Tibial nerve (tissue), 4 donors: ENCODE measurements around the gene DHRS7. TPM values are rescaled to one million over a fixed set of nuclear protein-coding genes. Genes with fewer than 3 reads are reported as not detected.

Source experiments
- DNase-seq, 2 donors: peaks; one replicate each; pipeline ENCODE4 v3.0.0-alpha.2; 2019; ENCODE audit warnings: low spot score in 2 of 2
- H3K27ac ChIP-seq, 4 donors: fragments of 200-600 bp; sonication (generic) in 3 of 4; one replicate each; pipeline ENCODE4 v1.5.1; 2017 to 2019; ENCODE audit warnings: mild to moderate bottlenecking in 1 of 4
- H3K27me3 ChIP-seq, 2 donors: fragments of 200-600 bp; sonication (generic) in 1 of 2; one replicate each; pipeline versions ENCODE4 v1.5.1 to v1.6.0; 2017 to 2019
- H3K36me3 ChIP-seq, 3 donors: fragments of 200-600 bp; sonication (generic); one replicate each; pipeline ENCODE4 v1.5.1; 2018 to 2019
- H3K4me1 ChIP-seq, 4 donors: fragments of 200-600 bp; sonication (generic) in 3 of 4; one replicate each; pipeline ENCODE4 v1.5.1; 2017 to 2019
- H3K4me3 ChIP-seq, 4 donors: fragments of 200-600 bp; sonication (generic) in 3 of 4; one replicate each; pipeline ENCODE4 v1.5.1; 2017 to 2019; ENCODE audit warnings: mild to moderate bottlenecking in 1 of 4, moderate library complexity in 1 of 4
- H3K9me3 ChIP-seq, 4 donors: fragments of 200-600 bp; sonication (generic) in 3 of 4; one replicate each; pipeline ENCODE4 v1.5.1; 2017 to 2019
- EP300 ChIP-seq, 2 donors: sonication (generic); formaldehyde crosslinking; IDR thresholded peaks; one replicate each; pipeline ENCODE4 v1.6.1; 2017; ENCODE audit warnings: antibody characterized with exemption in 2 of 2, mild to moderate bottlenecking in 1 of 2
- POLR2A ChIP-seq, 2 donors: fragments of 450-650 bp; IDR thresholded peaks; one replicate each; pipeline ENCODE4 v1.6.1; 2017; ENCODE audit warnings: antibody characterized with exemption in 2 of 2, mild to moderate bottlenecking in 2 of 2, moderate library complexity in 2 of 2
- WGBS, 2 donors: methylation state at CpG; one replicate each; pipeline ENCODE4 v1.1.5; 2018; 5-methylcytosine and 5-hydroxymethylcytosine counted together
- total RNA-seq, 4 donors: library from RNA; depleted of rRNA; stranded (reverse); fragments of >200 nt; gene quantifications; one replicate each; pipeline ENCODE4 v1.1.0, GENCODE V29; 2016
- TF ChIP-seq, protein P1 (sequence below), 5 experiments: fragments of 200-600 bp in 3 of 5; fragments of 450-650 bp in 2 of 5; sonication (generic) in 3 of 5; IDR thresholded peaks; one replicate each; pipeline ENCODE4 v1.5.1; 2016 to 2019; ENCODE audit warnings: antibody characterized with exemption in 5 of 5, mild to moderate bottlenecking in 3 of 5, moderate library complexity in 2 of 5

Gene DHRS7
- total RNA-seq, 4 donors from 2014 or later: 77.1 to 126 (median 85.6) TPM

DNA sequence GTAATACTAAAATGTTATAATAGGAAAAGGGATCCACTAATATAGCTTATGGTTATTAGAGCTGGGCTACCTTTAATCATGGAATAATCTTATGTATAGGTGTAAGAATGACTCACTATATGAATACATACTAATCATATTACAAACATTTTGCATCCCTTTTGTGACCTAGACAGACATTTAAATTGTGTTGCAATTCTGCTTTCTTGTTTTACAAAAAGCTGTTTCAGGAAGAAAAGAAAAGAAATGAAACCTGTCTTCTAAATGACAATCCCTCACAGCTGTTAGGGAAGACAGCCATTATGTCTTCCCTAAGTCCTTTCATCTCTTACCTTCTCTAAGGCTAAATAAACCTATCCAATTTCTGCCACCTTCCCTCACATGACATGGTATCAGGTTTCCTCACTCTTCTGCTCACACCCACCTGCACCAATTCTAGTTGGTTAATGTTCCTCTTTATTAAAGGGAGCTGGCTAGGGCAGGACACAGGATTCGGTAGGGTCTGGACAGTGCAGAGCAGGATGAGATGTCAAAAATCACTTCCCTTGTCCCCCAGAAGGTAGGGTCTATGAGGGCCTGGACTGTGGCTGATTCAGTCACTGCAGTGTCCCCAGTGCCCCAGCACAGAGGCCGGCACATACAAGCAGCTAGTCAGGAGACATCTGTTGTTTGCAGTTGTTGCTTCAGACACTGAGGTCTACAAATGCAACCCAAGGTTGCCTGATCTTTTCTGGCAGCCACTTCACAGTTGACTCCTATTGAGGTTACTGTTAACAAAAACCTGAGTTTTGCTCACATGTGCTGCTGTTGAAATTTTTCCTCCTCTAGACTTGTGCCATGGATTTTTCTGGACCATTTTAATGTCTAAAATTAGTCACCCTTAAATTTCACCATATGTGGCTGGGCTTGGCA lies 3.7 kb downstream of the DHRS7 start:
- Histone ChIP-seq H3K36me3 (no peaks in the 10 kb centered on the region), H3K4me1 (peaks cover 0 to 56% (median 19%) of the 10 kb centered on the region in 4 donors), H3K27me3 (no peaks in the 10 kb centered on the region), H3K27ac (peak overlapping the region in 2 of 4 donors; percentile 59 to 82), H3K4me3 (no peak overlapping the region), H3K9me3 (no peaks in the 10 kb centered on the region)
- DNase-seq: peak in 1 of 2 donors; percentile 41
- 63 to 64% methylated on average over 2 of the region's 2 CpGs for whole genome bisulfite sequencing, 2 donors
- TF ChIP-seq EP300 (IDR thresholded peaks at IDR 0.05): peak in 1 of 2 donors; percentile 41
- TF ChIP-seq POLR2A (IDR thresholded peaks at IDR 0.05): no peak
- TF ChIP-seq, protein P1, sequence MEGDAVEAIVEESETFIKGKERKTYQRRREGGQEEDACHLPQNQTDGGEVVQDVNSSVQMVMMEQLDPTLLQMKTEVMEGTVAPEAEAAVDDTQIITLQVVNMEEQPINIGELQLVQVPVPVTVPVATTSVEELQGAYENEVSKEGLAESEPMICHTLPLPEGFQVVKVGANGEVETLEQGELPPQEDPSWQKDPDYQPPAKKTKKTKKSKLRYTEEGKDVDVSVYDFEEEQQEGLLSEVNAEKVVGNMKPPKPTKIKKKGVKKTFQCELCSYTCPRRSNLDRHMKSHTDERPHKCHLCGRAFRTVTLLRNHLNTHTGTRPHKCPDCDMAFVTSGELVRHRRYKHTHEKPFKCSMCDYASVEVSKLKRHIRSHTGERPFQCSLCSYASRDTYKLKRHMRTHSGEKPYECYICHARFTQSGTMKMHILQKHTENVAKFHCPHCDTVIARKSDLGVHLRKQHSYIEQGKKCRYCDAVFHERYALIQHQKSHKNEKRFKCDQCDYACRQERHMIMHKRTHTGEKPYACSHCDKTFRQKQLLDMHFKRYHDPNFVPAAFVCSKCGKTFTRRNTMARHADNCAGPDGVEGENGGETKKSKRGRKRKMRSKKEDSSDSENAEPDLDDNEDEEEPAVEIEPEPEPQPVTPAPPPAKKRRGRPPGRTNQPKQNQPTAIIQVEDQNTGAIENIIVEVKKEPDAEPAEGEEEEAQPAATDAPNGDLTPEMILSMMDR (IDR thresholded peaks at IDR 0.05): no peak

DNA sequence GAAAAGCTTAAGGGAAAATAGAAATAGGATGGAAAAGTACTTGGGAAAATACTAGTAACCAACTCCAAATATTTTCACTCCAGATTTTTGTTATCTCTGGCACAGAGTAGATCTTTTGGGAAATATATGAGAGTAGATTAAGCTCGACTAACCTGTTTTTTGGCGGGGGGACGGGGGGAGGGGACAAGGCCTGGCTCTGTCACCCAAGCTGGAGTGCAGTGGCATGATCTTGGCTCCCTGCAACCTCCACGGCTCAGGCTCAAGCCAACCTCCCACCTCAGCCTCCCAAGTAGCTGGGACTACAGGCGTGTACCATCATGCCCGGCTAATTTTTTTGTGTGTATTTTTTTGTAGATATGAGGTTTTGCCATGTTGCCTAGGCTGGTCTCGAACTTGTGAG lies 4.8 kb downstream of the DHRS7 start:
- Histone ChIP-seq H3K27ac (no peak overlapping the region), H3K27me3 (no peaks in the 10 kb centered on the region), H3K4me1 (peaks cover 0 to 45% (median 14%) of the 10 kb centered on the region in 4 donors), H3K4me3 (no peak overlapping the region), H3K36me3 (no peaks in the 10 kb centered on the region), H3K9me3 (no peaks in the 10 kb centered on the region)
- no peak for DNase-seq
- TF ChIP-seq, protein P1 (IDR thresholded peaks at IDR 0.05): no peak
- 68 to 70% methylated on average over 7 of the region's 7 CpGs for WGBS, 2 donors

DNA sequence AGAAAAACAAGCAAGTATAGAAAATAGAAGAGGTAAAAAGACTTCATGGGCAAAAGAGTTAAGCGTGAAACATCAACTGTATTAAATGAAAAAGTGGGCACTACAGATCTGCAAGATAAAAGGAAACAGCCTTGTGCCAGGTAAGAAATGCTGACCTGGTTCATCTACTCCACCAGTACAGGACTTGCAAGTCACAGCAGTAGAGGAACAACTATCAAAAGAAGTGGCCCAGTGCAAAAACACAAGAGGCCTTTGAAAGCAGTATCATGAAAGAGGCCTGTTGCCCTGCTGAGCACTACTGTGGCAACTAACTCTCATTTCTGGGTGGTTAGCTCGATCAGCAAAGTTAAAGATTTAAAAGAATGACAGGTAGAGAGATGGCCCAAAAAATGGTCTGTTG lies 10.5 kb downstream of the DHRS7 start:
- no peak for DNase-seq
- Histone ChIP-seq H3K36me3 (peaks cover 0 to 42% (median 0%) of the 10 kb centered on the region in 3 donors), H3K4me1 (peaks cover 0 to 44% (median 13%) of the 10 kb centered on the region in 4 donors), H3K27me3 (no peaks in the 10 kb centered on the region), H3K27ac (peak overlapping the region in 1 of 4 donors; percentile 47), H3K4me3 (no peak overlapping the region), H3K9me3 (no peaks in the 10 kb centered on the region)
- 83 to 85% methylated on average over 2 of the region's 2 CpGs for WGBS, 2 donors
- no peak for TF ChIP-seq EP300 (IDR thresholded peaks at IDR 0.05)
- TF ChIP-seq POLR2A (IDR thresholded peaks at IDR 0.05): no peak
- TF ChIP-seq, protein P1 (IDR thresholded peaks at IDR 0.05): no peak

DNA sequence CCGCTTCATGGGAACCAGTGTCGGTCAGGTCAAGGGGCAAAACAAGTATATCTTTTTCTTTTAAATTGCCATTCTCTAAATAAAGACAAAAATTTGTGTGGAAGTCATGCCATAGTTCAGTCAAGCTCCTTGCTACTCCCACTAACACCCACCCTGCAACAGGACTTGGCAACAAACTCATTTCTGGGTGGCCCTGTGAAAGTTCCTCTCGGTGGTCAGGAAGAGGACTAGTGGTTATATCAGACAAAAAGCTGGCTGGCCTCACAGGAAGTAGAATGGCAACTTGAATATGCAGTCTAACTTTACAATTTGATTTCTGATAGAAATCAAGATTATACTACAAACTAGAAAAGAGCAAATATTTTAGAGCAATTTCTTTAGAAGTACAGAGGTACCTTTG lies 11.2 kb downstream of the DHRS7 start:
- Histone ChIP-seq H3K27me3 (no peaks in the 10 kb centered on the region), H3K9me3 (no peaks in the 10 kb centered on the region), H3K4me3 (no peak overlapping the region), H3K27ac (peak overlapping the region in 2 of 4 donors; percentile 0 to 47), H3K4me1 (peaks cover 0 to 37% (median 13%) of the 10 kb centered on the region in 4 donors), H3K36me3 (peaks cover 0 to 49% (median 0%) of the 10 kb centered on the region in 3 donors)
- WGBS, 2 donors: 66 to 68% methylated on average over 3 of the region's 3 CpGs
- no peak for DNase-seq
- TF ChIP-seq, protein P1 (IDR thresholded peaks at IDR 0.05): no peak
- TF ChIP-seq POLR2A (IDR thresholded peaks at IDR 0.05) (no peak), EP300 (IDR thresholded peaks at IDR 0.05) (no peak)

DNA sequence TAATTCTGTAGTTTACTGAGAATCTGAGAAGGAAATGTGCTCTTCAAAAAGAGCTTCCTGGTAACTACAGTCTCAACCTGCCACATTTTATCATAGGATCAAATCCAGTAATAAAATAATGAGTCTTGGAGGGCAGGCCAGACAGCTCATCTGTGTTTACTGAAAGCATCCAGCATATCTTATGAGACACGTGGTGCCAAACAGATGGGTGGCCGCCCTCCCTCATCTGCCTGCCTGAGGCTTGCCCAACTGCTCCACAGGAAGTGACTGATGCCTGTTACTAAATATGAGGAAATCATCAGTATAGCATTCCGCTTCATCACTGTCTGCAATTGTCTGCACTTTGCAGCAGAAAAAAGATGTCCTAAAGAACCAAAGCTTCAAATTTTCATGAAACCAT lies 13.5 kb downstream of the DHRS7 start:
- peak; percentile 55 to 64 for DNase-seq
- H3K36me3 ChIP-seq: peaks cover 0 to 68% (median 0%) of the 10 kb centered on the region in 3 donors
- H3K9me3 ChIP-seq: no peaks in the 10 kb centered on the region
- H3K27ac ChIP-seq: peak overlapping the region in 3 of 4 donors; percentile 65 to 66 (median 66)
- WGBS, 2 donors: 27 to 45% methylated on average over 3 of the region's 3 CpGs
- H3K4me3 ChIP-seq: no peak overlapping the region
- TF ChIP-seq EP300 (IDR thresholded peaks at IDR 0.05) (peak; percentile 13 to 79), POLR2A (IDR thresholded peaks at IDR 0.05) (peak in 1 of 2 donors; percentile 17)
- TF ChIP-seq, protein P1 (IDR thresholded peaks at IDR 0.05): no peak
- H3K4me1 ChIP-seq: peaks cover 0 to 34% (median 11%) of the 10 kb centered on the region in 4 donors
- no peaks in the 10 kb centered on the region for H3K27me3 ChIP-seq
